Mammary epithelial cell (primary cell): Measurements from ENCODE around the gene RFC5.

Experiments used
- CTCF ChIP-seq, 2 donors: IDR thresholded peaks in 1 of 2; conservative IDR thresholded peaks in 1 of 2; 2 replicates each; pipeline ENCODE4 v1.5.1; 2011 to 2012; ENCODE audit warnings: inconsistent platforms in 2 of 2, low read length in 2 of 2, mild to moderate bottlenecking in 2 of 2, control low read depth in 1 of 2, low read depth in 1 of 2; ENCODE audit not compliant: insufficient read depth in 1 of 2; ENCODE audit errors: extremely low read depth in 1 of 2
- EZH2 ChIP-seq: IDR thresholded peaks from 2 replicates; pipeline ENCODE4 v1.6.1; 2012; ENCODE audit warnings: low read length, inconsistent platforms, borderline replicate concordance

- TF ChIP-seq CTCF (conservative IDR thresholded peaks at IDR 0.05 in 1 of 2, IDR thresholded peaks at IDR 0.05 in 1 of 2; ENCODE audit: extremely low read depth in 1 of 2, insufficient read depth in 1 of 2, low read depth in 1 of 2, low read length in 2 of 2), result peak; percentile 59 to 64
- TF ChIP-seq EZH2, result no peak
Measured at GRCh38 chr12:118055144-118055557, 38.6 kb downstream of the RFC5 start.
